Activated CD8-positive, alpha-beta memory T cell treated with anti-CD3 and anti-CD28 coated beads, Interleukin-2, amount 50 U/mL, for 24 hours (primary cell): Measurements from ENCODE around the gene ANO9.
"Not testable (repeated sequence)": the region's sequence is repeated elsewhere in the genome, so short reads cannot be mapped to it uniquely, and the experiment has no call there.

ENCODE experiments used
- DNase-seq: peaks from one replicate; pipeline ENCODE4 v3.0.0-alpha.2; 2020; ENCODE audit errors: extremely low read depth

ANO9 gene

GRCh38 chr11:434496-434895 is 7.3 kb downstream of the ANO9 start:
- no peak for DNase-seq

- no peak for DNase-seq
Measured at GRCh38 chr11:433641-434040, 8.2 kb downstream of the ANO9 start.

DNA sequence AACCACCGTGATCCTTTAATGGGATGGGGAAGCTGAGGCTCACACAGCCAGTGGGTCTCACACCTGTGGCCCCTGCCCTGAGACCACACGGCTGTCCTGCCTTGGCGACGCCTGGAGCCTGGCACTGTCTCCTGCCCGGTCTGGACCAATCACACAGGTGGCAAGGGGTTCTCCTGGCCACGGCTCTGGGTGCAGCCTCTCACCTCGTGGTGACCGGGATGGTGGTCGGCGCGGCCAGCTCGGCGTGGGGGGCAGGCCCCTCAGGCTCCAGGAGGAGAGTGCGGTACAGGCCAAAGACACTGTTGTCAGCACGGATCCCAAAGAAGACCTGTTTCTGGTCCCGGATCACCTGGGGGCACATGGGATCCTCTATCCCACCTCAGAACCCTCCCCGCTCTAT is 8.7 kb downstream of the ANO9 start:
- DNase-seq: no peak

GRCh38 chr11:432501-433100 is 9.2 kb downstream of the ANO9 start:
- DNase-seq: no peak

DNA sequence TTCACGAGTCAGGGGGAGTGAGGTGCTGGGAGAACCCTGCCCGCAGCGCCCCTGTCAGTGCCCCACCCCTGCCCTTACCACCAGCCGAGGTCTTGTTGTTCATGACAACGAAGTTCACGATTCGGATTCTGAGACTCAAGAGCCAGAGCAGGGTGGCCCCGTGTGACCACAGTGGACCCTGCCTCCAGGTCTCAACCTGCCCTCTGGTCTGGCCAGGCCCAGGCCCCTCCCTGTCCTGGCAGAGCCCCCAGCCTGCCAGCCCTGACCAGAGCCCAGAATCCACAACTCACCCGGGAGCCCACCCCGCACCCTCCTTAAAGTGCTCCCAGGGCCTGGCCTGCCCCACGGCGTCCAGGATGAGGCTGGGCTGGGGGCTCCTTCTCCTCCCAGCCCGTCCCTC is 9.9 kb downstream of the ANO9 start:
- no peak for DNase-seq

- DNase-seq: no peak
Measured at GRCh38 chr11:429931-430456, 11.8 kb downstream of the ANO9 start.

DNA sequence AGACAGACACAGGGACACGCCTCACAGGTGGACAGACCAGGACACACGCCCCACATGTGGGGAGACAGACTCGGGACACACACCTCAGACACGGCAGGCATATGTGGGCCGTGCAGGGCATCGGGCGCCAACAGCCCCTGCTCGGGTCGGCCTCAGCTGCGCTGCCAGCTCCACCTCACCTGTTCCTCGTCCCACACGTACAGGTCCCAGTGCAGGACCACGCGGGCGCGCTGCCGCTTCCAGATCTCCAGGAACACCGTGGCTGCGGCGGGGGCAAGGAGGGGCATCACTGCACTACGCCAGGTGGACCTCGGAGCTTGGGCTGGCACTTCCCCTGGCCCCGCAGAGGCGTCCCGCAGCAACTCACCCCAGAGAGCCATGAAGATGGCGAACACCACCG is 12.4 kb downstream of the ANO9 start:
- no peak for DNase-seq

- no peak for DNase-seq
Measured at GRCh38 chr11:428295-428694, 13.5 kb downstream of the ANO9 start.

GRCh38 chr11:426851-427250 is 15.0 kb downstream of the ANO9 start:
- no peak for DNase-seq

DNA sequence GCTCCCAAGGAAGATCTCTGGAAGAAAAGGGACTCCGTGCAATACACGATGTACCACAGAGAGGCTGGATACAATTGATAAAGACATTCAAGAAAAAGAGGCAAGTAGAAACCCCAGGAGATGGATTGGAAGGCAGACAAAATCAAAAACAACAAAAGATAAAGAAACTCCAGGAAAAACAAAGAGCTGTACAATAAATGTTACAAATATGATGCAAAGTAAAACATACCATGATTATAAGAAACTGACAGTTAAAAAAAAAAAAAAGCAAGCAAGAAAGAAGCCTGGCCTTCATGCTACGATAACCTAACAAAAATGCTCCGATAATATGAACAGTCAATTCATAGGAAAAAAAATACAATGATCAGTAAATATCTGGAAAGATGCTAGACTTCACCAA is 16.5 kb downstream of the ANO9 start:
- DNase-seq: no peak

GRCh38 chr11:424766-425165 is 17.0 kb downstream of the ANO9 start:
- not testable (repeated sequence) for DNase-seq

GRCh38 chr11:424232-424631 is 17.6 kb downstream of the ANO9 start:
- no peak for DNase-seq

DNA sequence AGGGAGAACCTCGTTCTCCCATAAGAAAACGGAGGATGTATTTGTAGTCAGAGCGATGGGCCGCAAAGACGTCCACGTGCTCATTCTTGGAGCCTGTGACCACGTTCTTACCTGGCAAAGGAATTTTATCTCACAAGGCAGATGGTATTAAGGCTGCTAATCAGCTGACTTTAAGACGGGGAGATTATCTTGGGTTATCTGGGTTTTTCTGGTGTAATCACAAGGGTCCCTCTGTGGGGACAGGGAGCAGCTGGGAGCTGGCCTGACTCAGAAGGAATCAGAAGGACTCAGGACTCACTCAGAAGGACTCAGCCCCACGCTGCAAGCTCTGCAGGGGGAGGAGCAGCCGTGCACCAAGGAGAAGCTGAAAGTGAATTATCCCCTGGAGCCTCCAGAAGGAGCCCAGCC is 19.6 kb downstream of the ANO9 start:
- DNase-seq: no peak

DNA sequence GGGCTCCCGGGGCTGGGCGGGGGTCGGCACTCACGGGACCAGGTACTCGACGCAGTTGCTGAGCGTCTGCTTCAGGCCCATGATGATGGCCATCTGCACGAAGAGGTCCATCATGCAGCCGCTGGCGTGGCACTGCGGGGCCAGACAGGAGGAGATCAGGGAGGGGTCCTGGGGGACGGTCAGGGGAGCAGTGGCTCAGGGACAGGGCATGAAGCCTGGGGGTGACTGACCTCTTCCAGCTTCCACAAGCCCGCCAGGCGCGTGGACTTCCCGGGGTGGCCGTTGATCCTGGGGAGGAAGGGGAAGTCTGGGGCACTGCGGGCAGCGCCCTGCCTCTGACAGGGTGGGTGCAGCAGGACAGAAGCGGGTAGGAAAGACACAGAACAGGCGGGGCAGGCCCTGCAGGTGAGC is 20.9 kb downstream of the ANO9 start:
- DNase-seq: no peak

DNA sequence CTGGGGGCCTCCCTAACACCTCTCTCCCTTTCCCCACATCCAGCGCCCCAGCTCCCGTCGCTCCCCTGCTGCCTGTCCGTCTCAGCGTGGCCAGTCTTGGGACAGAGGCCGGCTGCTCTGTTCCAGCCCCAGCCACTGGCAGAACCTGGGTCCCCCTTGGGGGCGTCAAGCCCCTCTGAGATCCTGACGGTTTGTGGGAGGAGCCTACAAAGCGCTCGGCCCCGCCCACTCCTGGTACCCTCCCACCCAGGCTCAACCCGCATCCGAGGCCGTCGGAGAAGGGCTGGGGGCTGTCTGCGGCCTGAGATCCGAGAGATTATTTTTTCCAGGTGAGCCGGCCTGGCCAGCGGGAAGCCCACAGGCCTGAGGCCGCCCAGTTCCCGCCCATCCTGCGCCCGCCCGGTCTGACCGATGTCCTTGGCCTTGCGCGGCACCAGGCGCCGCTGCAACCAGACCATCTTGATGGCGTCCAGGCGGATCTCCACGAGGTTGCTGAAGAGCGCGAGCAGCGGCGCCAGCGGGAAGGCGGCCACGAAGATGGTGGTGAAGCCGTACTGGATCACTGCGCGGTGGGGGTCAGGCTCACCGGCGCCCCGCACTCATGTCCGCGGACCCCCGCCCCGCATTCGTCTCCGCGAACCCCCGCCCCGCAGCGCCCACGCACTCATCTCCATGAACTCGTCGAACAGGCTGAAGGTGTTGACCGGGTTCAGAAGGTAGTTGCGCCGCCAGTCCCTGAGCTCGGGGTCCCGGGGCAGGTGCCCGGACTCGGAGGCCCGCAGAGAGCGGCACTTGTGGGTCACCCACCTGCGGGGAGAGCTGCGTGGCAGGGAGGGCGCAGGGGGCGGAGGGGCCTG is 21.5 kb downstream of the ANO9 start:
- DNase-seq: no peak

DNA sequence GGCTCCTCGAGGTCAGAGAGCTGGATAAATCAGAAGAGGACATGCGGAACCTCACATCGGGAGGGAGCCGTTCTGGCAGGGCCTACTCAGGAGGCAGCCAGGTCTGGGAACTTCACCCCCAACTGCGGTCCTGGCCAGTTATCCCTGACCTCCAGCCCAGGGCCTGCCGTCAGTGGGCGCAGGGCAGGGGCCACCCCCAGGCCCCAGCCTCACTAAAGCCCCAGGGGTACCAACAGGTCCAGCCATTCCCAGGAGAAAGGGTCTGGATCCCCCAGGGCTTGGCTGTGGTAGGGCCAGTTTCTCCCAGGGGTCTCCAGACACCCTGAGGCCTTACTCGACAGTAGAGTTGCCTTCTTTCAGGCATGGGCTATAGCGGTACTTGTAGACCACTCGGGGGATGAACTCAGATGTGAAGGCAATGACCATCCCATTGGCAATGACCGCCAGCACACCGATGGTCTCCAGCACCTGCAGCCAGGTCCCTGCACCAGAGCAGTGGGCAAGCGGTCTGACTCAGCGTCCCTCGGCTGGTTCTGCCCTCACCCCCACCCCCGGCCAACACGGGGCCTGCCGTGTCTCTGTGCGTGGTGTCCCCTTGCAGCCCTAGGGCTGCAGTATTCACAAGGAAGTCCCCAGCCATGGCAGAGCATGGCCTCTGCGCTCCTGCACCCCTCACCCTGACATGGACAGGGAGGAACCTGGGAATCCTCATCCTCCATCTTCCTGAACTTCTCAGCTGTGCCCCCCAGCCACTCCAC is 22.4 kb downstream of the ANO9 start:
- no peak for DNase-seq

DNA sequence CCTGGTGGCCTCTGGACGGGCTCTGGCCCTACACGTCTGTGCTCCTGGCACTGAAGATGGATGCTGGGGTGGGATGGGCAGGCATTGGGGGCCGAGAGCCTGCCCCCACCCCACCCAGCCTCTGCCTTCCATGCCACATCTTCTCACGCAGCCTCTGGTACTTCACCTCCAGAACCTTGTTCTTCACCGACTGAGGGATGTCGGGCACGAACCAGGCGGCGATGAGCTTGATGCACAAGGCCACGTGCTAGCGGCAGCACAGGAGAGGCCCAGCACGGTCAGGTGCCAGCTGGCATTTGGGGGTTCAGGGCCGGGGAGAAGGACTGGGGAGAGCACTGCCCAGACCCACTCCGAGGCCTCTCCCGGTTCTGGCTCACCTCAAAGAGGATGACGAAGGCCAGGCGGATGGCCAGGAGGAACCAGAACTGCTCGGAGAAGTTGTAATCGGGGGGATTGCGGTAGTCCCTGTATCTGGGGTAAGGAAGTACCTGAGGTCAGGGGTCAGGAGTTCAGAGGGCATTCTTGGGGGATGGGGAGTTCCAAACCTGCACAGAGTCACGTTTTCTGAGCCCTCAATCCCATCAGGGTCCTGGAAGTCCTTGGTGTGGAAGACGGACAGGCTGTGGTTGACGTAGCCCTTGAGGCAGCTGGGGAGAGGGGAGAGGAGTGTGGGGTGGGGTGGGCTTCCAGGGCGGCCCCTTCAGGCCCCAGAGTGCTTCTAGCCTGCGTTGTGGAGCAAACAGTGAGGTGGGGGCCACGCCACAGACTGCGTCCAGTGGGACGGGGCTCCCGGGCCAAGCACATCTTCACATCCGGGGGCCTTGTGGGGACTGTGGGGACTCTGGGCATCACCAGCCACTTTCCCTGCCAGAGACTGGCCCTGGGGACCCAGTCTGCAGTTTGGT is 23.2 kb downstream of the ANO9 start:
- no peak for DNase-seq

DNA sequence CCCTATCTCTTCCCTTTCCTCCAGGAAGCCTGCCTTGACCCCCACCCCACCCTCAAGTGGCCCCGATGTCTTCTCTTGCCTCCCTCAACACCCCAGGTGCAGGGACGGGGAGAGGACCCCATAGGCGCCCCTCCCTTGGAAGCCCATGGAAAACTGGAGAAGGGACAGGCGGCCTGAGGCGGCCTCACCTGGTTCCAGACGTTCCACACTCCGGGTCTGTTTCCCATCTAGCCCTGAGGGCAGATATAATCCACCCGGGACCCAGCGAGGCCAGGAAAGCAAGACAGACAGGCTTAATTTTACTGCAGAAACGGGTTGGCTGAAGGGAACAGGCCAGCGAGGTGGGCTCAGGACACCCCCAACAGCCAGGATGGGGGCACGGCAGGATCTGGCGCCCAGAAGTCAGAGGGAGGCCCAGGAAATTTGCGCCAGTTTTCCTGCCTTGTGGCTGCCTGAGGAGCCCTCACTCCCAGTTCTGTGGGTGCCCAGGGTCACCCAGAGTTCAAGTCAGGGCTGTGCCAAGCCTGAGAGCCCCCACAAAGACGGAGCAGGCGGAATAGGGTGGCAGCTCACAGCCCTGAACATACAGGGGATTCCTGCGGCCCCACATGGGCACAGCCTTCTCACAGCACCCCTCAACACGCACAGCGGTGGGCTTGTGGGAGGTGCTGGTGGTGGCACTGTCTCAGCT is 24.0 kb downstream of the ANO9 start:
- no peak for DNase-seq

DNA sequence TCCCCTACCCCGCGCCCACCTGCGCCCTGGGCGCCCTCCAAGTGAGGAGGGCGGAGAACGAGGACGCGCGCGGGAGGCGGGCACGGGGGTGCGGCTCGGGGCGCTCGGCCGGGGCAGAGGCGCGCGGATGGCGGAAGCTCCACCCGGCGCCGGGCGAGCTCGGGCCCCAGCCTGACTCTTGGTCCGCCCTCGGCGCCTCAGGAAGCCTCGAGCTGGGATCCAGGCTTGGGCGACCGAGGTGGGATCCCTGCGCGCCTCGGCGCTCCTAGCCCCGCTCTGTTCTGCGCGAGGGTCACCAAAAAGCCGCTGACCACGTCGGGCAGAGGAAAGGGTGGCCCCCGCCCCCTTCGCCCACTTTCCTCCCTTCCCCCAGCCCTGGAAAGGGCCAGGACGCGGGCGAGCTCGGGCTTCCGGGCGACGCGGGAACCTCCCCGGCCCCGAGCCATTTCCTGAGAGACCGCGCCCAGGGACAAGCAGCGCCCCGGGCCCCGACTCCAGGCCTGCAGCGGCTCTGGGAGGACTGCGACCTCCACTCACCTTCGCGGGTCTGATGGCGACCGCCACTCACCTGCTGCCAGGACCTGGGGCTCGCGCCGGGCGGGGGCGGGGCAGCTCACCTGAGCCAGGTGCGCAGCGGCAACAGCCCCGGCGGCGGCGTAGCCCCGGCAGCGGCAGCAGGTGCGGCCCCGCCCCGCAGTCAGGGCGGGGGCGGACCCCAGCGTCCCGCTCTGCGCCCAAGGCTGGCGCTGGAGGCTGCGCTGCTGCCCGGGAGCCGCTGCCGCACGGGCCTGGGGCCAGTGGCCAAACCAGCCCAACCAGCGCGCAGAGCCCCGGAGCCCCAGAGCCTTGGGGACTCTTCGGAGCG is 24.8 kb downstream of the ANO9 start:
- no peak for DNase-seq
